OCI-LY1 (cell line): ENCODE data around the gene CHMP6.

Source experiments
- EZH2 ChIP-seq: fragments of 200-600 bp; sonication (generic), shearing (Covaris generic); IDR thresholded peaks from 2 replicates; pipeline ENCODE4 v1.8.0; 2017; ENCODE audit warnings: borderline replicate concordance, mixed run types, mild to moderate bottlenecking, antibody characterized with exemption, low read length, moderate library complexity, mixed read lengths
- TF ChIP-seq, protein P1 (sequence below): fragments of 200-600 bp; sonication (generic), shearing (Covaris generic); IDR thresholded peaks from 2 replicates; pipeline ENCODE4 v1.5.1; 2017; ENCODE audit warnings: mild to moderate bottlenecking, antibody characterized with exemption, low read length, moderate library complexity, mixed read lengths

DNA sequence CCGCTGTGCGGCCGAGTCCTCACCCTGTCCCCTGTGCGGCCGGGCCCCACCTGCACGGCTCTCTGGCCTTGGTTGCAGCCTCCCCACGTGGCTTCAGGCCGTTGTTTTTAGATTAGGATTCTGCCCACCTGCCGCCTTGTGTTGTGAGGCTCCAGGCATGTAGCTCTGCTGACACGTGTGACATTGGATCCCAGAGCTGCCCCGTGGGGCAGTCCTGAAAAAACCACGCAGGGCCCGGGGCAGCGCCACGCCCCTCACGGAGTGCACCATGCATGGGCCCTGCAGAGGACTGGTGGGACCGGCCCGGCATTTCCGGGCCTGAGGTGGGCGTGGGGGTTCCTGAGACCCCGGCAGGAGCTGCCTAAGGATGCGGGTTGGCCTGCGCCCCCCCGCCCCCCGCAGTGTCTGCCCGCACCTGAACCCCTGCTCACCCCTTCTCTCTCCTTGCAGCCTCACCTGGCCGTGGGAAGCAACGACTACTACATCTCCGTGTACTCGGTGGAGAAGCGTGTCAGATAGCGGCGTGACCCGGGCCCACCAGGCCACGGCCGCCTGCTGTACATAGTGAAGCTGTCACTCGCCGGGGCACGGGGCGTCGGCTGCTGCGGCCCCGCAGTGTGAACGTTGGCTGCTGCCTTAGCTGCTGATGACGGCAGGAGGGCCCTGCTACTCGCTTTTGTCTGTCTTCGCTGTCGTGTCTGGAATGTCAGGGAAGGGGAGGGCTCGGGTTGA lies 27.7 kb upstream of the CHMP6 start:
- TF ChIP-seq, protein P1, sequence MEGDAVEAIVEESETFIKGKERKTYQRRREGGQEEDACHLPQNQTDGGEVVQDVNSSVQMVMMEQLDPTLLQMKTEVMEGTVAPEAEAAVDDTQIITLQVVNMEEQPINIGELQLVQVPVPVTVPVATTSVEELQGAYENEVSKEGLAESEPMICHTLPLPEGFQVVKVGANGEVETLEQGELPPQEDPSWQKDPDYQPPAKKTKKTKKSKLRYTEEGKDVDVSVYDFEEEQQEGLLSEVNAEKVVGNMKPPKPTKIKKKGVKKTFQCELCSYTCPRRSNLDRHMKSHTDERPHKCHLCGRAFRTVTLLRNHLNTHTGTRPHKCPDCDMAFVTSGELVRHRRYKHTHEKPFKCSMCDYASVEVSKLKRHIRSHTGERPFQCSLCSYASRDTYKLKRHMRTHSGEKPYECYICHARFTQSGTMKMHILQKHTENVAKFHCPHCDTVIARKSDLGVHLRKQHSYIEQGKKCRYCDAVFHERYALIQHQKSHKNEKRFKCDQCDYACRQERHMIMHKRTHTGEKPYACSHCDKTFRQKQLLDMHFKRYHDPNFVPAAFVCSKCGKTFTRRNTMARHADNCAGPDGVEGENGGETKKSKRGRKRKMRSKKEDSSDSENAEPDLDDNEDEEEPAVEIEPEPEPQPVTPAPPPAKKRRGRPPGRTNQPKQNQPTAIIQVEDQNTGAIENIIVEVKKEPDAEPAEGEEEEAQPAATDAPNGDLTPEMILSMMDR, result no peak
- TF ChIP-seq EZH2, result no peak
